Kidney epithelial cell (primary cell): ENCODE data around the gene SORCS3. TPM values are rescaled to one million over a fixed set of nuclear protein-coding genes. Genes with fewer than 3 reads are reported as not detected.
A peak's percentile ranks its signal among the peaks of the same experiment; 100 is the strongest.

ENCODE experiments used
- DNase-seq: peaks from one replicate; pipeline ENCODE4 v3.0.0-alpha.2; 2010; ENCODE audit warnings: low read depth
- H3K27me3 ChIP-seq: 2 replicates; pipeline ENCODE4 v1.6.0; 2011; ENCODE audit warnings: low read length; ENCODE audit not compliant: control insufficient read depth, insufficient read depth
- H3K36me3 ChIP-seq: 2 replicates; pipeline ENCODE4 v1.5.1; 2011; ENCODE audit warnings: low read length; ENCODE audit not compliant: control insufficient read depth, insufficient read depth
- H3K4me3 ChIP-seq: 2 replicates; pipeline ENCODE4 v1.5.1; 2011; ENCODE audit warnings: low read depth, mild to moderate bottlenecking, control low read depth, low read length
- total RNA-seq: library from RNA; depleted of rRNA; stranded (reverse); fragments of >200 nt; gene quantifications from 2 replicates; pipeline ENCODE4 v1.2.3, GENCODE V29; 2015
- TF ChIP-seq, protein P1 (sequence below): IDR thresholded peaks from 2 replicates; pipeline ENCODE4 v1.5.1; 2011; ENCODE audit warnings: mild to moderate bottlenecking, moderate library complexity, low read length, control low read depth, inconsistent platforms; ENCODE audit not compliant: insufficient read depth, poor library complexity, severe bottlenecking

The SORCS3 gene
- total RNA-seq, 1 donor from 2014 or later = 0.96 TPM

DNA sequence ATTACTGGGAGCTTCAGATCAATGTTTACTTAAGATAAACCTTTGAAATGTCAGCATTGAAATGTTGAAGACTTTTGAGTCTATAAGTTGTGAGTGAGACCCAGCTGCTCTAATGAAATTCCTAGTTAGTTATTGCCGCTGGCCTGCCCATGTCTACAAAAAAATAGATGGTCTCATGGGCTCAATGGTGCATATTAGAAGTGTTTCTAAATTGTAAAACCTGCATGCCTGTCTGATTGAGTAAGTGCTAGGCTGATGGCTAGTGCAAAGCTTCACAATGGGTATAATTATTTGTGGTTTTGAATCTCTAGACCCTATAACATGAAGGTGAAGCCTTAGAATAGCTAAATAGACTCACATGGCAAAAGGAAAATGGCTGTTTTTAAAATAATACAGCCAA lies 234.5 kb downstream of the SORCS3 start:
- H3K36me3 ChIP-seq = no peaks in the 10 kb centered on the region
- peak; percentile 49 for DNase-seq
- no peaks in the 10 kb centered on the region for H3K27me3 ChIP-seq
- TF ChIP-seq, protein P1, sequence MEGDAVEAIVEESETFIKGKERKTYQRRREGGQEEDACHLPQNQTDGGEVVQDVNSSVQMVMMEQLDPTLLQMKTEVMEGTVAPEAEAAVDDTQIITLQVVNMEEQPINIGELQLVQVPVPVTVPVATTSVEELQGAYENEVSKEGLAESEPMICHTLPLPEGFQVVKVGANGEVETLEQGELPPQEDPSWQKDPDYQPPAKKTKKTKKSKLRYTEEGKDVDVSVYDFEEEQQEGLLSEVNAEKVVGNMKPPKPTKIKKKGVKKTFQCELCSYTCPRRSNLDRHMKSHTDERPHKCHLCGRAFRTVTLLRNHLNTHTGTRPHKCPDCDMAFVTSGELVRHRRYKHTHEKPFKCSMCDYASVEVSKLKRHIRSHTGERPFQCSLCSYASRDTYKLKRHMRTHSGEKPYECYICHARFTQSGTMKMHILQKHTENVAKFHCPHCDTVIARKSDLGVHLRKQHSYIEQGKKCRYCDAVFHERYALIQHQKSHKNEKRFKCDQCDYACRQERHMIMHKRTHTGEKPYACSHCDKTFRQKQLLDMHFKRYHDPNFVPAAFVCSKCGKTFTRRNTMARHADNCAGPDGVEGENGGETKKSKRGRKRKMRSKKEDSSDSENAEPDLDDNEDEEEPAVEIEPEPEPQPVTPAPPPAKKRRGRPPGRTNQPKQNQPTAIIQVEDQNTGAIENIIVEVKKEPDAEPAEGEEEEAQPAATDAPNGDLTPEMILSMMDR = no peak
- H3K4me3 ChIP-seq = no peak overlapping the region

DNA sequence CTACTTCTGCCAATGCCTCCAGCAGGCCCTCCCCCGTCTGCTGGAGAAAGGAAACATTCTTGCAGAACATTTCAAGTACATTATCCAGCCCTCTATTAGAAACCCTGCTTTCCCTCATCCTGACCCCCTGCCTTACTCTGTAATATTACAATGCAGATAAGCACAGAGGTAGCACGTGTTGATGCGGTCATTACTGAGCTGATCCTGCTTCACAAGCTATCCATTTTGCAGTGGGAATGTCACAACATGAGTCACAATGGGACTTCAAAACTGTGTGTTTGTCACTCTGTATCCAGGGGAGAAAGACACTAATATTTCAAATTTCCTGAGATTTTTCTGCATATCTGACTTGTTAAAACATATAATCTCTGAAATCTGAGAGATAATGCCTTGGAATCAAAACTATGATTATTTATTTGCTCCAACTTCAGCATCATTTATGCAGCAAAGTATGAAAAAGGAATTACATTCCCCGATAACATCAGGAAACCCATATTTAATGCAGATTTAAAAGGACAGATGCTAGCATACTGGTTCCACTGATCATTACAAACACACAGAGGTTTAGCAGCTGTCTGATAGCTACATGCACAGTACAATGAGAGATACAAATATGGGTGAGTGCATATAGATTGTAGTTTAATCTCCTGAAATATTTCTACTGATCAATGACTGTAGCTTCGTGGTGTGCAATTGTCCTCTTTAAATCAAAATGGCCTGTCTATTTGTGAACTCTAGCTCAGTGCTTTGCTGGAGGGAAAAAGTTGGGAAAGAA lies 239.7 kb downstream of the SORCS3 start:
- H3K4me3 ChIP-seq = no peak overlapping the region
- no peaks in the 10 kb centered on the region for H3K36me3 ChIP-seq
- TF ChIP-seq, protein P1 = no peak
- no peaks in the 10 kb centered on the region for H3K27me3 ChIP-seq
- no peak for DNase-seq

DNA sequence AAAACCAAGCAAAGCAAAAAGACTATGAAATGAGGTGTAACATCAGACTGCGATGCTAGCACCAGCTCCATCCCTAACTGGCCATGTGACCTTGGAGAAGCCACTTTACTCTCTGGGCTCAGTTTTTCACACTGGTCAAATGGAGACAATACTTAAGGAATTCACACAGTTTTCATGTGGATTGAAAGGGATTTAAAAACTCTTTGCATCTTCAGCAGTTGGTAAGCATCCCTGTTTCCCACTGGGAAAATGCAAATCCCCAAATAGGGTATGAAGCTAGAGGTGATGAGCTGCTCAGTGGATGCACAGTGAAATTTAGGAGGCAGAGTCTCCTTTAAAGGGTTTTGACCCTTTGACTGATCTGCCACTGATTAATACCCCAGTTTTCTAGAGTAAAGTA lies 240.7 kb downstream of the SORCS3 start:
- no peak overlapping the region for H3K4me3 ChIP-seq
- no peaks in the 10 kb centered on the region for H3K36me3 ChIP-seq
- no peaks in the 10 kb centered on the region for H3K27me3 ChIP-seq
- DNase-seq = no peak
- TF ChIP-seq, protein P1 = no peak

DNA sequence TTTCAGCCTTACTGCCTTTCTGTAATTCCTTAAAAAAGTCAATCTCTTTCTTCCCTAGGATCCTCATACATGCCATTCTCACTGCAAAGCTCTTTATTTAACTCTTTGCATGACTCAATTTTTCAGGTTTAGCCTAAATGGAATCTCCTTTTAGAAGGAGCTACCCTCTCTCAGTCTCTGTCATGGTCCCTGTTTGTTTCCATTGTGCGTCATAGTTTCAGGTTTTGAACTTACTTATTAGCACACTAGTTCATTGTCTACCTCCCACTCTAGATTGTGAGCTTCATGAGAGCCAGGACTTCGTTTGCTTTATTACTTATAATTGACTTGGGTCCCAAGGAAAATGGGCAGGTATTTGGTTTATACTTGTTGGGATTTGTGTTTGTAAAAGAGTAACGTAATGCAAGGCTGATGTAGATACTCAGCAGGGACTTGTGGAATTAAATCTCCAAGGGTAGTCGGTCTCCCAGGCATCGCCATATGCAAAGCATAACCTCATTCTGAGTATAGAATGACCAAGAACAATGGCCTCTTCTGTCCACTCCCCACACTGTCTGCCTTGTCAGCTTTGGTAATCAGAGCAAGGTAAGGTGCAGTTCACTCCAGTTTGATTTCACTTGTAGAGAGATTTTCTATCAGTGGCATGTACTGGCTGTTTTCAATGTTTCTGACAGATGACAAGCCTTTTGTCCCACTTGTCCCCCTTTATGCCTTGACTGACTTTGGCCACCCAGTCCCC lies 252.0 kb downstream of the SORCS3 start:
- Histone ChIP-seq H3K4me3 (no peak overlapping the region), H3K27me3 (no peaks in the 10 kb centered on the region), H3K36me3 (no peaks in the 10 kb centered on the region)
- TF ChIP-seq, protein P1 = no peak
- DNase-seq = no peak

DNA sequence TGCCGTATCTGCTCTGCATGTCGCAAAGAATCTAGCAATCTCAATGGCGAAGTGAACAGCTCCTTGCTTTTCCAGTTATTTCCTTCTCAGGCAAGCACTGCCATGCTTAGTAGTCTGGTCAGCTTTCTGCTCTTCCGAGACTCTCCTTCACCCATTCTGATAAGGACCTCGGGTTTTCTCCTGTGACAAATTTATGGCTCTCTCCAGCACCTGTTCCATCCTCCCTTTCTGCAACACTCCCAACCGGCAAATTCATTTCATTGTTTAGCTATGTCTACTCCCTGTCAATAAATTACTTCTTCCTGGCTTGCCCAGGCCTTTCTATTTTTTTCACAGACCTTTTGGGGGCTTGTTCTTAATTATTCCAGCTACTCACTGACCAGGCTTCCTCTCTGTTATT lies 252.6 kb downstream of the SORCS3 start:
- Histone ChIP-seq H3K36me3 (no peaks in the 10 kb centered on the region), H3K27me3 (no peaks in the 10 kb centered on the region), H3K4me3 (no peak overlapping the region)
- TF ChIP-seq, protein P1 = no peak
- no peak for DNase-seq
